GM12865 (cell line): ENCODE data around the gene FILIP1L.

Source experiments
- DNase-seq: peaks from one replicate; pipeline ENCODE4 v3.0.0; 2010; ENCODE audit warnings: low read depth
- H3K4me3 ChIP-seq: 2 replicates; pipeline ENCODE4 v1.5.1; 2011; ENCODE audit warnings: mild to moderate bottlenecking, low read depth, low read length, control low read depth
- TF ChIP-seq, protein P1 (sequence below): IDR thresholded peaks from 2 replicates; pipeline ENCODE4 v1.5.1; 2011; ENCODE audit warnings: low read length, control low read depth, low read depth, inconsistent platforms; ENCODE audit not compliant: insufficient read depth; ENCODE audit errors: missing control alignments

The FILIP1L gene

DNA sequence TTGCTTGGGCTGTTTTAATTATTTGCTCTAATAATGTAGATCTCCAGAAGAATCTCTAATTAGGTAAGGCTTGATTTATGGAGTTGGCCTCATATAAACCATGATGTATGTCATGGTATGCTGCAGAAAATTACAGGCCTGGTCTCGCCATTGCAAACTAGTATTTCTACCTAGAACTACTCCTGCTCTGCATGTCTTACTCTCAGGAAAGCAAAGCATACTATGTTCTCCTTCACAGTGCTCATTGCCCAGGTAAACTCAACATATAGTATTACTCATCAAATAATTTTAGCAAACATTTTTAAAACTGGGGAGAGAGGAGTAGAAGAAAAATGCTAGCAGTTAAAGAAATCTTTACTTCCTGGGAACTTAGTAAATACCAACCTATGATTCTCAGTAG, 90.7 kb downstream of the FILIP1L start:
- no peak overlapping the region for H3K4me3 ChIP-seq
- DNase-seq = no peak
- TF ChIP-seq, protein P1, sequence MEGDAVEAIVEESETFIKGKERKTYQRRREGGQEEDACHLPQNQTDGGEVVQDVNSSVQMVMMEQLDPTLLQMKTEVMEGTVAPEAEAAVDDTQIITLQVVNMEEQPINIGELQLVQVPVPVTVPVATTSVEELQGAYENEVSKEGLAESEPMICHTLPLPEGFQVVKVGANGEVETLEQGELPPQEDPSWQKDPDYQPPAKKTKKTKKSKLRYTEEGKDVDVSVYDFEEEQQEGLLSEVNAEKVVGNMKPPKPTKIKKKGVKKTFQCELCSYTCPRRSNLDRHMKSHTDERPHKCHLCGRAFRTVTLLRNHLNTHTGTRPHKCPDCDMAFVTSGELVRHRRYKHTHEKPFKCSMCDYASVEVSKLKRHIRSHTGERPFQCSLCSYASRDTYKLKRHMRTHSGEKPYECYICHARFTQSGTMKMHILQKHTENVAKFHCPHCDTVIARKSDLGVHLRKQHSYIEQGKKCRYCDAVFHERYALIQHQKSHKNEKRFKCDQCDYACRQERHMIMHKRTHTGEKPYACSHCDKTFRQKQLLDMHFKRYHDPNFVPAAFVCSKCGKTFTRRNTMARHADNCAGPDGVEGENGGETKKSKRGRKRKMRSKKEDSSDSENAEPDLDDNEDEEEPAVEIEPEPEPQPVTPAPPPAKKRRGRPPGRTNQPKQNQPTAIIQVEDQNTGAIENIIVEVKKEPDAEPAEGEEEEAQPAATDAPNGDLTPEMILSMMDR = no peak

DNA sequence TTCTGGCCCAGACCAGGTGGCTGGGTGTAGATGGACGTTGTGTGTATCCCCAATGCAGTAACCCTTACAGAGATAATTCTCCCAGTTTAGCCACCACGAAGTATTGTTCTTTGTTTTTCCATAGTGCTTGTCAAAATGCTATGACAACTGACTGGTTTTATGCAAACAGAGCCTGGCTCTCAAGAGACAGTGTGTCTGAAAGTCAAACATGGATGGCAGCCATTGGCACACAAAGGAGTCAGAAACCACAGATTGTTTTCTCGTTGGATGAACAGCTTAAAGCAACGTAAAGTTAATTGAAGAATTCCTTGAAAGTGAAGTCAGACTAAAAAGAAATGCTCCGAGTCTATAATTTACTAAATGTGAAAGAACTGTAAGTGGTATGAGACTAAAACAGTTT, 91.2 kb downstream of the FILIP1L start:
- TF ChIP-seq, protein P1 = no peak
- no peak for DNase-seq
- H3K4me3 ChIP-seq = no peak overlapping the region

DNA sequence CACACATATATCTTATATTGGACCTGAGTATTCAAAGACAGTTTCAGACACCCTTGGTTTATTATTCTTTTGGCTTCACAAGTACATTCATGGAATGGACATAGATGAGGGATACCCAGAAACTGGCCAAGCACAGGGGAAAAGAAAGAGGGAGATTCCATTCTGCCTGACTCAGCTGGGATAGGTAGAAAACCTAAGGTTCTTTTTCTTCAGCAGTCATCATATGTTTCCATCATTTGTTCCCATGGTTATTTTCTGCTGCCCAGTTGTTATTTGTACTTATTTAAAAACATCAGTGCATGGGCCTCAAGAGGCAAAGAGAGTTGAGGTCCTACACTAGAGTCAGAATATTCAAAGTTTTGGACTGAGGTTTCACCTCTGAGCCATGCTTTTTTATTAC, 91.8 kb downstream of the FILIP1L start:
- DNase-seq = no peak
- TF ChIP-seq, protein P1 = no peak
- no peak overlapping the region for H3K4me3 ChIP-seq

DNA sequence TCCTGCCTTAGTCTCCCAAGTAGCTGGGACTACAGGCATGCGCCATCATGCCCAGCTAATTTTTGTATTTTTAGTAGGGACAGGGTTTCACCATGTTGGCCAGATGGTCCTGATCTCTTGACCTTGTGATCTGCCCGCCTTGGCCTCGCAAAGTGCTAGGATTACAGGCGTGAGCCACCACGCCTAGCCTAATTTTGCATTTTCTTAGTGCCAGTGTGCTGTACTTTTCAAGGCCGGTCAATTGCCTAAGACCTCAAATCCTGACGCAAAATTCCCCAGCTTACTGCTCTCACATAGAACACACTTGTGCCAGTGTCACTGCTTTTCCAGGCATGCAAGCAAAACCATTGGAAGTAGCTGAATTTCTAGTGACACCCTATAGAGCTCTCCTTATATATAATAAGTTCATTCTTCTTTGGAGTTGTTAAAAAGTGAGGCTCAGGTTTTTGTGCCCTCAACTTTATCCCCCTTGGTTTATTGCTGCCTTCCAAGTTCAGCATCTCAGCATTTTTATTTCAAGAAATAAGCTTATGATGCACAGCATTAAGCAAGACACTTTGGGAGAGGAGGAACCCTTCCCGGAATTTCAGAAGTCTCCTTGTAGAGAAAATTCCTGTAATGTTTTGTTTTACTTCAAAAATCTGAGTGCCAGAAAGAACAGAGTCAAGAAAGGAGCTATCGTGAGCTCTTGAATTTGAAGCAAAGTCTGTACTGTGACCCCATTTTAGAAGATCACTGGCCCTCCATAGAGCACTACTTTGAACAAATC, 93.2 kb downstream of the FILIP1L start:
- H3K4me3 ChIP-seq = no peak overlapping the region
- TF ChIP-seq, protein P1 = no peak
- no peak for DNase-seq

DNA sequence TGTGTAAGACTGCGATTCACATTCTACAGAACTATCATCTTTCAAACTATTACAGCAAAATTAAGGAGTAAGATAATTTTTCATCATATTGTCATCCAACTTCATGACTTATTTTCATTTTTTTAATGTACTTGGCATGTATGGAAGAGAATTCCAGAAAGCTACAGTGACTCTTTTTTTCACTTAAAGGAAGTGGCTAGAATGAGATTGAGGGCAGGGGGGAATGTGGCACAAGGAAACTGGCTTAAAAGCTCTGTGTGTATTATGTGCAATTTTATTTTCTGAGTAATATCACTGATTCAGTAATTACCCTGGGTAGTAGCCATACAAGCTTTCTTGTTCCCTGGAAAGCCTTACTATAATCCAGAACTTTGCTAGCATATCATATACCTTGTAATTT, 94.6 kb downstream of the FILIP1L start:
- DNase-seq = no peak
- TF ChIP-seq, protein P1 = no peak
- H3K4me3 ChIP-seq = no peak overlapping the region

DNA sequence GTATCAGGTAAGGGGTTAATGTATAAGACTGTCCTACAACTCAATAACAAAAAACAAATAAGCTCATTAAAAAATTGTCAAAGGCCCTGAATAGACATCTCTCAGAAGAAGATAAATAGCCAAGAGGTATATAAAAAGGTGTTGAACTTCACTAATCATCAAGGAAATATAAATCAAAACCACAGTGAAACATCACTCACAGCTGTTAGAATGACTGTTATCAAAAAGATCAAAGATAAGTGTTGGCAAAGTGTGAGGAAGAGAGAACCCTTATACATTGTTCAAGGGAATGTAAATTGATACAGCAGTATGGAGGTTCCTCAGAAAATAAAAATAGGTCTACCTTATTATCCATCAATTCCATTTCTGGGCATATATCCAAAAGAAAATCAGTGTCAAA, 95.5 kb downstream of the FILIP1L start:
- no peak for DNase-seq
- no peak overlapping the region for H3K4me3 ChIP-seq
- TF ChIP-seq, protein P1 = no peak

DNA sequence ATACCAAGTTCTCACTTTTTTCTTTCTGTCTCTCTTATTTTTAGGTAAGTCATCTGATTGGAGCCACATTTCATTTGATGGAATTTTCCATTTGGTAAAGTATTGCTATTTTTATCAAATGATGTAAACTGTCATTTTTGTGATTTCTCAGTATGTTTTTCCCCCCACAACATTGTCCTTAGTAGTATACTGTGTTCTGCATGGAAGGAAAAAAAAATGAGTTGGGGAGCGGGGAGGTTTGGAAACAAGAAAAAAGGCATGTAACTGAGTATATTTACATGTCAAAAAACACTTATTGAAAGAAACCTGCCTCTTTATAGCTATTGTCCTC, 104.2 kb downstream of the FILIP1L start:
- no peak for DNase-seq
- H3K4me3 ChIP-seq = no peak overlapping the region
- TF ChIP-seq, protein P1 = no peak
